Left ventricle myocardium inferior (tissue), 1 donor: ENCODE measurements around the gene MARVELD3. TPM values are rescaled to one million over a fixed set of nuclear protein-coding genes. Genes with fewer than 3 reads are reported as not detected.

Source experiments
- DNase-seq: peaks from one replicate; pipeline ENCODE4 v3.0.0-alpha.2; 2020
- H3K27ac ChIP-seq: fragments of 200-600 bp; replicated peaks from 2 replicates; pipeline ENCODE4 v1.8.0; 2021
- H3K27me3 ChIP-seq: fragments of 200-600 bp; 2 replicates; pipeline ENCODE4 v1.8.0; 2021; ENCODE audit warnings: low read depth
- H3K36me3 ChIP-seq: fragments of 200-600 bp; 2 replicates; pipeline ENCODE4 v1.8.0; 2021
- H3K4me1 ChIP-seq: fragments of 200-600 bp; 2 replicates; pipeline ENCODE4 v1.8.0; 2021
- H3K4me3 ChIP-seq: fragments of 200-600 bp; 2 replicates; pipeline ENCODE4 v1.8.0; 2021; ENCODE audit warnings: mild to moderate bottlenecking, moderate library complexity
- H3K9me3 ChIP-seq: fragments of 200-600 bp; replicated peaks from 2 replicates; pipeline ENCODE4 v1.8.0; 2021
- intact Hi-C: fragments of 100-400 bp; cut with micrococcal nuclease; formaldehyde crosslinking; loops from one replicate; pipeline ENCODE4 v1.11.0; 2022
- total RNA-seq: library from RNA; stranded (reverse); fragmentation: NEBNext Ultra II Directional; extraction: Animal tissue kit (Norgen Biotek cat#: 25700); gene quantifications from one replicate; pipeline ENCODE4 v1.2.1, GENCODE V29; 2021
- TF ChIP-seq, protein P1 (sequence below): fragments of 200-600 bp; IDR thresholded peaks from 2 replicates; pipeline ENCODE4 v1.8.0; 2021; ENCODE audit warnings: antibody characterized with exemption, mild to moderate bottlenecking, borderline replicate concordance
- donor health status: DM: no; HTN: yes; CAD: no; lungs with severe emphysema.

MARVELD3 gene
- total RNA-seq, 1 donor from 2014 or later: not detected

DNA sequence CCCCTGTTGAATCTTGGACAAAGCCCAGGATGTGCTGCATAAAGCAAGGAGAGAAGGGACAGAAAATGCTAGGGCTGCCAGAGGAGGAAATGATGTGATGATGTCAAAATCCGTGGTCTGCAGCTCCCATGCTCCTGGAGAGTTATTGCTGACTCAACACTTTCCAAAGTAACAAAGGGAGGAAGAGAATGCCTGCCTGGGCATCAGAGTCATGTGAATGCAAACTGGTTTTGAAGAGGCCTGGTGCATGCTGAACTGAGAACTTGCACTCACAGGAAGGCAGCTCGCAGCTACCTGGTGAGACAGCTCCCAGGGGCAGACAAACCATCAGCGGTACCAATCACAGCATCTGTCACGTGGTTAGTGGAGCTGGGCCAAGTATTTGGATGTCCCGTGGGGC is 2.8 kb downstream of the MARVELD3 start:
- Histone ChIP-seq H3K36me3 (no peaks in the 10 kb centered on the region), H3K4me3 (no peak overlapping the region), H3K9me3 (no peaks in the 10 kb centered on the region), H3K27ac (no peak overlapping the region), H3K4me1 (peaks cover 12% of the 10 kb centered on the region), H3K27me3 (peaks cover 62% of the 10 kb centered on the region)
- intact Hi-C loops: no loop called here
- TF ChIP-seq, protein P1, sequence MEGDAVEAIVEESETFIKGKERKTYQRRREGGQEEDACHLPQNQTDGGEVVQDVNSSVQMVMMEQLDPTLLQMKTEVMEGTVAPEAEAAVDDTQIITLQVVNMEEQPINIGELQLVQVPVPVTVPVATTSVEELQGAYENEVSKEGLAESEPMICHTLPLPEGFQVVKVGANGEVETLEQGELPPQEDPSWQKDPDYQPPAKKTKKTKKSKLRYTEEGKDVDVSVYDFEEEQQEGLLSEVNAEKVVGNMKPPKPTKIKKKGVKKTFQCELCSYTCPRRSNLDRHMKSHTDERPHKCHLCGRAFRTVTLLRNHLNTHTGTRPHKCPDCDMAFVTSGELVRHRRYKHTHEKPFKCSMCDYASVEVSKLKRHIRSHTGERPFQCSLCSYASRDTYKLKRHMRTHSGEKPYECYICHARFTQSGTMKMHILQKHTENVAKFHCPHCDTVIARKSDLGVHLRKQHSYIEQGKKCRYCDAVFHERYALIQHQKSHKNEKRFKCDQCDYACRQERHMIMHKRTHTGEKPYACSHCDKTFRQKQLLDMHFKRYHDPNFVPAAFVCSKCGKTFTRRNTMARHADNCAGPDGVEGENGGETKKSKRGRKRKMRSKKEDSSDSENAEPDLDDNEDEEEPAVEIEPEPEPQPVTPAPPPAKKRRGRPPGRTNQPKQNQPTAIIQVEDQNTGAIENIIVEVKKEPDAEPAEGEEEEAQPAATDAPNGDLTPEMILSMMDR: no peak
- DNase-seq: no peak

DNA sequence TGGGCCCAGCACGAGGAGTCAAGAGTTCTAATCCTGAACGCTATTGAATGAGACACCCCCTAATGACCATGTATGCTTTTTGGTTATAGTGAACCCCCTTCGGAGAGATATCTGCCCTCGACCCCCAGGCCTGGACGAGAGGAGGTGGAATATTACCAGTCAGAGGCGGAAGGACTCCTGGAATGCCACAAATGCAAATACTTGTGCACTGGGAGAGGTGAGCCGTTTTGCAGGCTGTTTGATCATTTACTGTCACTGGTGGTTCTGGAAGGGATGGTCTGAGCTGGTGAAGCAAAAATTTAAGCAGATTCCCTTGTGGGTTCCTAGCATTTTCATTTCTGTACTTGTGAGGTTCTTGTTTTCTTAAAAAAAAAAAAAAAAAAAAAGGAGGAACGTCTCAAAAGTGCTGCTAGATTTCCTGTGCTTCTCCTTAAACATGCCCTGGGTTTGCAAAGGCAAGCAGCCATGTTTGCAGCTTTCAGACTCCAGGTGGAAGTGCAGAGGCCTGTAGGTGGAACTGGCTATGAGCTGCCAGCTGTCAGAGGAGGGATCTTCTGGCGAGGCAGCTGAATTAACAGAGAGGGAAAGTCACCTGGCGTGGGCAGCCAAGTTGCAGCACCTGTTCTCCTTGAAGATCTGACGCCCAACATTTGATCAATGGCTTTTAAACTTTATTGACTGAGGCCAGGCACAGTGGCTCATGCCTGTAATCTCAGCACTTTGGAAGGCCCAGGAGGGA is 3.5 kb downstream of the MARVELD3 start:
- Histone ChIP-seq H3K9me3 (no peaks in the 10 kb centered on the region), H3K27me3 (peaks cover 55% of the 10 kb centered on the region), H3K27ac (no peak overlapping the region), H3K4me1 (peaks cover 12% of the 10 kb centered on the region), H3K36me3 (no peaks in the 10 kb centered on the region), H3K4me3 (no peak overlapping the region)
- intact Hi-C loops: no loop called here
- TF ChIP-seq, protein P1: no peak
- DNase-seq: no peak

DNA sequence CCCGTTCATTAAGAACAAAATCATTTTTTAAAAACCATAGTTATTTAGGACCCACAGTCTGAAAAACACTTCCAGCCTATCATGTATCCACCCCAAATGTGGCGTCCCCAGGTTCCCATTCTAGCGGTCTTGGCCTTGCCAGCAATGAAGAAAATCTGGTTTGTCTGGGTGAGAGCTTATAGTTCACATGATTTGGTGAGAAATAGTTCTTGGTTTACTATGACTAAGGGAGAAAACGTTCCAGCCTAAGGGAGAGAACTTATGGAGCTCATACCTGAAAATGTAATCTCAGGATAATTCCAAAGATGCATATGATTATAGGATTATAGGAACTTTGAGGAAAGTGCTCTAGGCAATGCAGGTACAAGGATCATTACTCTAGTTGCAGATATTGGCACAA is 4.8 kb downstream of the MARVELD3 start:
- no peak overlapping the region for H3K27ac ChIP-seq
- H3K4me1 ChIP-seq: peaks cover 11% of the 10 kb centered on the region
- H3K4me3 ChIP-seq: no peak overlapping the region
- peaks cover 42% of the 10 kb centered on the region for H3K27me3 ChIP-seq
- intact Hi-C loops: no loop called here
- no peaks in the 10 kb centered on the region for H3K36me3 ChIP-seq
- H3K9me3 ChIP-seq: no peaks in the 10 kb centered on the region
- TF ChIP-seq, protein P1: no peak
- no peak for DNase-seq

DNA sequence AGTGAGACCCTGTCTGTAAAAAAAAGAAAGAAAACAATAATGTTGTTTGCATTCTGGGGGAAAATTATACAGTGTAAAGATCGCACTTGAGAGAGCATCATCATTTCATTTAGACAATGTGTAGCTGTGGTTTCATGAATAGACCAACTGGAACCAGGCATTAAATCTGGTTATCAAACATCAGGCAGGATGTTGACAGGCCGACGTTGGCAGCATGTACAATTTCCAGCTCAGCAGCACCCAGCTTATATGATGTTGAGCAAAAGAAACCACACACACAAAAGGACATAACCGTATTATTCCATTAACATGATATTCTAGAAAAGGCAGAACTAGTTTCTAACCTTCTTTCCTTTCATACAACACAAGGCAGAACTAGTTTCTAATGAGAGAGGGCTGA is 5.8 kb downstream of the MARVELD3 start:
- intact Hi-C loops: no loop called here
- Histone ChIP-seq H3K4me1 (peaks cover 2% of the 10 kb centered on the region), H3K27ac (no peak overlapping the region), H3K4me3 (no peak overlapping the region), H3K36me3 (no peaks in the 10 kb centered on the region), H3K9me3 (no peaks in the 10 kb centered on the region), H3K27me3 (peaks cover 32% of the 10 kb centered on the region)
- TF ChIP-seq, protein P1: no peak
- no peak for DNase-seq

DNA sequence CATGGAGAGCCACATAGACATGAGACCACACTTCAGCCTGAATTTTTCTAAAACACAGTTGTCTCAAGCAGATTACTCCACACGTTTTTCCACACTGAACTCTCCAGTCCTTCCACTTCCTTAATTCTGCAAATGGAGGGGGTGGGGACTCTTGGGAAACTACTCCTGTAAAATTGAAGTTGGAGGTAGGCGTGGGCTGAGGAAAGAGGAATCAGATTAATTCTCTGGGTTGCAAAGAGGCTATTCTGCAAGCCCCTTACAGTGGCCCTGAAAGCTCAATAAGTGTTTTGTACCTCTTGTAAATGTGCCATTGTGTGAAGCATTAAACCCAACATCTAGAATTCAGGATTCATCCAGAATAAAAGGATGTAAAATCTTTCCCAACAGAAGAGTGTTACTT is 9.6 kb downstream of the MARVELD3 start:
- H3K36me3 ChIP-seq: peaks cover 4% of the 10 kb centered on the region
- no peaks in the 10 kb centered on the region for H3K9me3 ChIP-seq
- no peak overlapping the region for H3K27ac ChIP-seq
- TF ChIP-seq, protein P1: no peak
- intact Hi-C loops: no loop called here
- H3K4me1 ChIP-seq: no peaks in the 10 kb centered on the region
- DNase-seq: no peak
- H3K4me3 ChIP-seq: no peak overlapping the region
- no peaks in the 10 kb centered on the region for H3K27me3 ChIP-seq
